ENCODE data around the gene C1orf226.
"Not testable (repeated sequence)": the region's sequence is repeated elsewhere in the genome, so short reads cannot be mapped to it uniquely, and the experiment has no call there.

The C1orf226 gene

DNA sequence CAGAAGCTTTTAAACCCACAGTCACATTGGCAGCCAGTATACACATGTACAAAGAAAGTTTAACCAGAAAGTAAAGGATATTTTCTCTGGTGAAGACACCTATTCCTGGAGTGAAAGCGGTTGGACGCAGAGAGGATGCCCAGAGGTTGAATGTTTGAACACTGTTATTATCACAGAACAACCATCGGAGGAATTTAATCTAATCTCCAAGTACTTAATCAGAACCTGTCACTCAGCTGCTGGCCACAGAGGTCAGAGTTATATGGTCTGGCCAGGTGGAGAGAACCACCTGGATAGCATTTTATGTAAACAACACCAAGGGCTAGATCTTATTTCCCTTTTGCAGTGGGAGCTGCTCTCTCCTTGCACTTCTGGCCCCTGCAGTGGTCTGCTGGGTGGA lies 34.2 kb upstream of the C1orf226 start:
- Histone ChIP-seq H4K8ac (ENCODE audit: low read depth, low read length) (no peak overlapping the region), H3K36me3 (ENCODE audit: control insufficient read depth, insufficient read depth, low read length) (no peaks in the 10 kb centered on the region), H2BK15ac (replicated peaks; ENCODE audit: low read depth) (no peak overlapping the region), H3K9ac (ENCODE audit: low read length) (no peak overlapping the region), H3K4me2 (ENCODE audit: low read length) (no peak overlapping the region), H3K4ac (ENCODE audit: low read depth, low read length) (no peak overlapping the region), H2AK5ac (ENCODE audit: low read length) (no peak overlapping the region), H3K27ac (ENCODE audit: low read depth, low read length) (no peak overlapping the region), H3K79me1 (ENCODE audit: low read length) (no peaks in the 10 kb centered on the region), H3K23ac (ENCODE audit: low read length) (no peak overlapping the region), H3K18ac (ENCODE audit: low read length) (no peak overlapping the region), H2BK5ac (ENCODE audit: low read length) (no peak overlapping the region), H3K4me3 (ENCODE audit: low read length) (no peak overlapping the region), H4K5ac (ENCODE audit: low read length) (no peak overlapping the region), H3K79me2 (ENCODE audit: control insufficient read depth, insufficient read depth, low read length) (no peaks in the 10 kb centered on the region), H3K27me3 (ENCODE audit: insufficient read depth, low read length, poor library complexity) (no peaks in the 10 kb centered on the region), H3K56ac (ENCODE audit: low read length) (no peak overlapping the region), H2BK120ac (ENCODE audit: low read depth, low read length) (no peak overlapping the region), H3K4me1 (ENCODE audit: control insufficient read depth, low read depth, low read length) (no peaks in the 10 kb centered on the region)
- no peak for DNase-seq
- no CpG with 5 or more reads among the region's 3 CpGs for WGBS (ENCODE audit: extremely low coverage, insufficient coverage, low lambda C conversion rate)

DNA sequence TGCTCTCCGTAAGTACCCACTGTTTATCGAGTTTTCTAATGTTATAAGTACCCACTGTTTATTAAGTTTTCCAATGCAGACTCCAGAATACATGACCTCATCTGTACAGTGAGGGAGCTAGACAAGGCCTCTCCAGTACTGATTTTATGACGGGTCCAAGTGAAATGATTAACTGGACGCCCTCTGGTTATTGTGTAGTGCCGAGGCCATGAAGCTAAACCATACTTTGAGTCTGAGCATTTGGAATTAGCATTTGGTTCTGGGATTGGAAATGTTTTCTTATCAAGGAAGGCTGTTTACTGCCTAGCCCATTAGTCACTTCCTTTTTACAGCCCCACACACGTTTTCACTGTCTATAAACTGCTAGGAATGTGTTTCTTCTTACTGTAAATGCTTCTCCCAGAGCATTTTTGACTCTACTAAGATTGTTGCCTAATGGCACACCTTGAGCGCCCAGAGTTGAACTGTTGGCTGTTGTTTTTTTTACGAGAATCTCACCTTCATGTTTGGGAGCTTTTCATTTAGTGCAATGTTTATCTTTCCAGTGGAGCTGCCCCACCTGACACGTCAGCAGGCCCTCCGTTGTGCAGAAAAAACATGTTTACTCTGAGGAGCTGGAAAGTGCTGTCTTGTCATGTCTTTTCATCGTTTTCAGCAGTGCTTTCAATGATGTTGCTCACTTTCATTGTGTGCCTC lies 31.7 kb upstream of the C1orf226 start:
- Histone ChIP-seq H3K79me1 (ENCODE audit: low read length) (no peaks in the 10 kb centered on the region), H2BK15ac (replicated peaks; ENCODE audit: low read depth) (no peak overlapping the region), H4K5ac (ENCODE audit: low read length) (no peak overlapping the region), H3K4me1 (ENCODE audit: control insufficient read depth, low read depth, low read length) (peaks cover 9% of the 10 kb centered on the region), H2BK120ac (ENCODE audit: low read depth, low read length) (no peak overlapping the region), H3K4me3 (ENCODE audit: low read length) (no peak overlapping the region), H3K4ac (ENCODE audit: low read depth, low read length) (no peak overlapping the region), H3K27me3 (ENCODE audit: insufficient read depth, low read length, poor library complexity) (no peaks in the 10 kb centered on the region), H3K56ac (ENCODE audit: low read length) (no peak overlapping the region), H3K79me2 (ENCODE audit: control insufficient read depth, insufficient read depth, low read length) (no peaks in the 10 kb centered on the region), H3K18ac (ENCODE audit: low read length) (no peak overlapping the region), H3K4me2 (ENCODE audit: low read length) (no peak overlapping the region), H2AK5ac (ENCODE audit: low read length) (no peak overlapping the region), H3K23ac (ENCODE audit: low read length) (no peak overlapping the region), H3K9ac (ENCODE audit: low read length) (no peak overlapping the region), H4K8ac (ENCODE audit: low read depth, low read length) (no peak overlapping the region), H3K36me3 (ENCODE audit: control insufficient read depth, insufficient read depth, low read length) (no peaks in the 10 kb centered on the region), H2BK5ac (ENCODE audit: low read length) (no peak overlapping the region), H3K27ac (ENCODE audit: low read depth, low read length) (no peak overlapping the region)
- WGBS (ENCODE audit: extremely low coverage, insufficient coverage, low lambda C conversion rate), result no CpG with 5 or more reads among the region's 11 CpGs
- peak; percentile 23 for DNase-seq

DNA sequence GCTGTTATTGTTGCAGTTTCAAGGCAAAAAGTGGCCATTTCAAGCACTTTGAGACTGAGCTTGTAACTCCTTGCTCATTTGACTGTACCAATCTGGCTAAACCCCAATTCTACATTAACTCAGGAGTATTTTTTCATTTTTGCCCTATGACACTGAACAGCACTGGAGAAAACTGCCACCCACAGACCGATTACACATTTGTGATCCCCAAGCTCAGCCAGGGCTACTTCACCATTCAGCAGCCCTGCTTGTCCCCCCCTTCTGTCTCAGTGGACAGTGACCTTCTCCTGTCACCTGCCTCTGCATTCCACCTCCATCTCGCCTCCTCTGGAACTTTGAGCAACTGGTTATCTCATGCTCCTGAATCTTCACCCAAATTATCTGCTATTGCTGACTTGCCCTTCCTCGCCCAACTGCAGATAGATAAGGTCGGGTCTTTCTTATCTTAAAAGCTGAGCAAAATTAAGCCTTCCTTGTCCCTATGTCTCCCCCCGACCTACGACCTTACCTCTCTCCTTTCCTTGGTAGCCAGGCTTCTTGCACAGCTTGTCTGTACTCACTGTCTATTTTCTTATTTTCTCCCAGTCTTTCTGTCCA lies 30.2 kb upstream of the C1orf226 start:
- Histone ChIP-seq H3K56ac (ENCODE audit: low read length) (no peak overlapping the region), H3K18ac (ENCODE audit: low read length) (no peak overlapping the region), H3K36me3 (ENCODE audit: control insufficient read depth, insufficient read depth, low read length) (no peaks in the 10 kb centered on the region), H3K27ac (ENCODE audit: low read depth, low read length) (no peak overlapping the region), H3K4ac (ENCODE audit: low read depth, low read length) (no peak overlapping the region), H2BK120ac (ENCODE audit: low read depth, low read length) (no peak overlapping the region), H3K79me2 (ENCODE audit: control insufficient read depth, insufficient read depth, low read length) (no peaks in the 10 kb centered on the region), H4K8ac (ENCODE audit: low read depth, low read length) (no peak overlapping the region), H3K4me1 (ENCODE audit: control insufficient read depth, low read depth, low read length) (peaks cover 9% of the 10 kb centered on the region), H3K79me1 (ENCODE audit: low read length) (no peaks in the 10 kb centered on the region), H4K5ac (ENCODE audit: low read length) (no peak overlapping the region), H3K23ac (ENCODE audit: low read length) (no peak overlapping the region), H2BK15ac (replicated peaks; ENCODE audit: low read depth) (no peak overlapping the region), H3K4me3 (ENCODE audit: low read length) (no peak overlapping the region), H3K9ac (ENCODE audit: low read length) (no peak overlapping the region), H3K4me2 (ENCODE audit: low read length) (no peak overlapping the region), H2BK5ac (ENCODE audit: low read length) (no peak overlapping the region), H2AK5ac (ENCODE audit: low read length) (no peak overlapping the region), H3K27me3 (ENCODE audit: insufficient read depth, low read length, poor library complexity) (no peaks in the 10 kb centered on the region)
- WGBS (ENCODE audit: extremely low coverage, insufficient coverage, low lambda C conversion rate), result no CpG with 5 or more reads among the region's 6 CpGs
- peak; percentile 50 for DNase-seq

DNA sequence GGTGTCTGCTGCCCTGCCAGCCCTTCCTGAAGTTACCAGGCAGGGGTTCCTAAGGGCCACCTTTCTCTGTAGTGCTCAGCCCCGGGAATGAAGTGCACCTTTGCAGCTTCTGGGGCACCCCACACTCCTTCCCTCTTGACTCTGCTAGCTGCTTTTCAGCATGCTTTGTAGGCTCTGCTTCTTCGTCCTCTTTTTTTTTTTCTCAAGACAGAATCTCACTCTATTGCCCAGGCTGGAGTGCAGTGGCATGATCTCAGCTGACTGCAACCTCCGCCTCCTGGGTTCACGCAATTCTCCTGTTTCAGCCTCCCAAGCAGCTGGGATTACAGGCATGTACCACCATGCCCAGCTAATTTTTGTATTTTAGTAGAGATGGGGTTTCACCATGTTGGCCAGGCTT lies 29.7 kb upstream of the C1orf226 start:
- H4K5ac ChIP-seq (ENCODE audit: low read length); H3K23ac ChIP-seq (ENCODE audit: low read length); H3K27ac ChIP-seq (ENCODE audit: low read depth, low read length); H3K4me2 ChIP-seq (ENCODE audit: low read length); H3K36me3 ChIP-seq (ENCODE audit: control insufficient read depth, insufficient read depth, low read length); H3K27me3 ChIP-seq (ENCODE audit: insufficient read depth, low read length, poor library complexity); H3K4me1 ChIP-seq (ENCODE audit: control insufficient read depth, low read depth, low read length); H3K4ac ChIP-seq (ENCODE audit: low read depth, low read length); H2BK120ac ChIP-seq (ENCODE audit: low read depth, low read length); H3K4me3 ChIP-seq (ENCODE audit: low read length); H3K56ac ChIP-seq (ENCODE audit: low read length); H2AK5ac ChIP-seq (ENCODE audit: low read length); H2BK15ac ChIP-seq (replicated peaks; ENCODE audit: low read depth); H3K9ac ChIP-seq (ENCODE audit: low read length); DNase-seq; H3K79me2 ChIP-seq (ENCODE audit: control insufficient read depth, insufficient read depth, low read length); H3K79me1 ChIP-seq (ENCODE audit: low read length); H4K8ac ChIP-seq (ENCODE audit: low read depth, low read length); H2BK5ac ChIP-seq (ENCODE audit: low read length); H3K18ac ChIP-seq (ENCODE audit: low read length): not testable (repeated sequence)
- WGBS (ENCODE audit: extremely low coverage, insufficient coverage, low lambda C conversion rate), result no CpG with 5 or more reads among the region's 4 CpGs

DNA sequence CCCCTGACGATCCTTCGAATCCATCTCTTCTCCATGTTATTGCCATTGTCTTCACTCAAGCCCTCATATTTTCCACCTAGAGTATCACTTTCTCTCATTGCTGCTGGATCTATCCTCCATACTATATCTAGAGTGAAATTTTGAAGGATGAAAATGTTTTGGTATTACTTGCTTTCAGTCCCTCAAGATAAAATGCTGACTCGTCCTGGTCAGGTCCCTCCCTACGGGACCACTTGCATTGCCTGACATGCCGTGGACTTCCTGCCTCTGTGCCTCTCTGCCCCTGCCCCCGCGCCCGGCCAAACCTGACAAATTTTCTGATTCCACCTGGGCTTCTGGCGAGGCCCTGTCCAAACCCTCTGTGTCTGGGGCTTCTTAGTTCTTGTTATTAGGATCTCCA lies 28.4 kb upstream of the C1orf226 start:
- Histone ChIP-seq H3K27me3 (ENCODE audit: insufficient read depth, low read length, poor library complexity) (no peaks in the 10 kb centered on the region), H3K79me1 (ENCODE audit: low read length) (no peaks in the 10 kb centered on the region), H2AK5ac (ENCODE audit: low read length) (no peak overlapping the region), H3K18ac (ENCODE audit: low read length) (no peak overlapping the region), H2BK5ac (ENCODE audit: low read length) (no peak overlapping the region), H3K4me1 (ENCODE audit: control insufficient read depth, low read depth, low read length) (peaks cover 9% of the 10 kb centered on the region), H2BK15ac (replicated peaks; ENCODE audit: low read depth) (no peak overlapping the region), H3K4me3 (ENCODE audit: low read length) (no peak overlapping the region), H3K79me2 (ENCODE audit: control insufficient read depth, insufficient read depth, low read length) (no peaks in the 10 kb centered on the region), H3K27ac (ENCODE audit: low read depth, low read length) (no peak overlapping the region), H3K36me3 (ENCODE audit: control insufficient read depth, insufficient read depth, low read length) (no peaks in the 10 kb centered on the region), H3K4ac (ENCODE audit: low read depth, low read length) (no peak overlapping the region), H3K56ac (ENCODE audit: low read length) (no peak overlapping the region), H4K8ac (ENCODE audit: low read depth, low read length) (no peak overlapping the region), H3K23ac (ENCODE audit: low read length) (no peak overlapping the region), H3K9ac (ENCODE audit: low read length) (no peak overlapping the region), H4K5ac (ENCODE audit: low read length) (no peak overlapping the region), H3K4me2 (ENCODE audit: low read length) (no peak overlapping the region), H2BK120ac (ENCODE audit: low read depth, low read length) (no peak overlapping the region)
- WGBS (ENCODE audit: extremely low coverage, insufficient coverage, low lambda C conversion rate), result no CpG with 5 or more reads among the region's 9 CpGs
- DNase-seq, result peak; percentile 19

GRCh38 chr1:162353702-162354101 lies 27.8 kb upstream of the C1orf226 start:
- H3K4me3 ChIP-seq (ENCODE audit: low read length), result no peak overlapping the region
- H4K5ac ChIP-seq (ENCODE audit: low read length), result no peak overlapping the region
- no peak overlapping the region for H4K8ac ChIP-seq (ENCODE audit: low read depth, low read length)
- H3K27ac ChIP-seq (ENCODE audit: low read depth, low read length), result no peak overlapping the region
- H3K4me1 ChIP-seq (ENCODE audit: control insufficient read depth, low read depth, low read length), result peaks cover 9% of the 10 kb centered on the region
- H3K23ac ChIP-seq (ENCODE audit: low read length), result no peak overlapping the region
- H3K79me2 ChIP-seq (ENCODE audit: control insufficient read depth, insufficient read depth, low read length), result no peaks in the 10 kb centered on the region
- H3K27me3 ChIP-seq (ENCODE audit: insufficient read depth, low read length, poor library complexity), result no peaks in the 10 kb centered on the region
- DNase-seq, result no peak
- H3K18ac ChIP-seq (ENCODE audit: low read length), result no peak overlapping the region
- no peak overlapping the region for H2AK5ac ChIP-seq (ENCODE audit: low read length)
- H2BK5ac ChIP-seq (ENCODE audit: low read length), result no peak overlapping the region
- H3K4ac ChIP-seq (ENCODE audit: low read depth, low read length), result no peak overlapping the region
- H3K36me3 ChIP-seq (ENCODE audit: control insufficient read depth, insufficient read depth, low read length), result no peaks in the 10 kb centered on the region
- no CpG with 5 or more reads among the region's 5 CpGs for WGBS (ENCODE audit: extremely low coverage, insufficient coverage, low lambda C conversion rate)
- H3K56ac ChIP-seq (ENCODE audit: low read length), result no peak overlapping the region
- no peak overlapping the region for H3K9ac ChIP-seq (ENCODE audit: low read length)
- H3K4me2 ChIP-seq (ENCODE audit: low read length), result no peak overlapping the region
- no peaks in the 10 kb centered on the region for H3K79me1 ChIP-seq (ENCODE audit: low read length)
- H2BK120ac ChIP-seq (ENCODE audit: low read depth, low read length), result no peak overlapping the region
- H2BK15ac ChIP-seq (replicated peaks; ENCODE audit: low read depth), result no peak overlapping the region

Measured in mesendoderm (in vitro differentiated cells).